Stimulated activated CD4-positive, alpha-beta T cell treated with anti-CD3 and anti-CD28 coated beads, Interleukin-1b, Interleukin-23, amount 100 ng/mL, for 48 hours (primary cell): ENCODE data around the gene CIRBP.
"Not testable (repeated sequence)": the region's sequence is repeated elsewhere in the genome, so short reads cannot be mapped to it uniquely, and the experiment has no call there.

Source experiments
- DNase-seq: peaks from one replicate; pipeline ENCODE4 v3.0.0-alpha.2; 2020

The CIRBP gene

GRCh38 chr19:1316466-1316865 is 47.3 kb downstream of the CIRBP start:
- DNase-seq = no peak

- no peak for DNase-seq
Measured at GRCh38 chr19:1317274-1318003, 48.3 kb downstream of the CIRBP start.

GRCh38 chr19:1318678-1319471 is 49.7 kb downstream of the CIRBP start:
- DNase-seq = no peak

GRCh38 chr19:1320282-1320650 is 51.1 kb downstream of the CIRBP start:
- DNase-seq = not testable (repeated sequence)

- DNase-seq = no peak
Measured at GRCh38 chr19:1321539-1321938, 52.4 kb downstream of the CIRBP start.

GRCh38 chr19:1322198-1322981 is 53.3 kb downstream of the CIRBP start:
- no peak for DNase-seq

GRCh38 chr19:1324249-1324805 is 55.2 kb downstream of the CIRBP start:
- no peak for DNase-seq
